NCI-H1436 (cell line): ENCODE results near the gene ENTHD1.

Source experiments
- DNase-seq: peaks from one replicate; lab custom pipeline; 2025; lab: John Stamatoyannopoulos, UW

Gene ENTHD1

GRCh38 chr22:39731481-39731880 lies 162.1 kb downstream of the ENTHD1 start:
- no peak for DNase-seq

GRCh38 chr22:39729141-39729934 lies 164.2 kb downstream of the ENTHD1 start:
- DNase-seq, result no peak

GRCh38 chr22:39728236-39728860 lies 165.2 kb downstream of the ENTHD1 start:
- no peak for DNase-seq

GRCh38 chr22:39727541-39727940 lies 166.0 kb downstream of the ENTHD1 start:
- no peak for DNase-seq

- DNase-seq, result no peak
Measured at GRCh38 chr22:39725351-39726035, 168.1 kb downstream of the ENTHD1 start.

GRCh38 chr22:39724857-39725256 lies 168.7 kb downstream of the ENTHD1 start:
- DNase-seq, result no peak

GRCh38 chr22:39724390-39724789 lies 169.2 kb downstream of the ENTHD1 start:
- no peak for DNase-seq

GRCh38 chr22:39723899-39724351 lies 169.6 kb downstream of the ENTHD1 start:
- DNase-seq, result no peak

- DNase-seq, result no peak
Measured at GRCh38 chr22:39723463-39723862, 170.1 kb downstream of the ENTHD1 start.

- DNase-seq, result no peak
Measured at GRCh38 chr22:39722501-39722900, 171.1 kb downstream of the ENTHD1 start.

- no peak for DNase-seq
Measured at GRCh38 chr22:39722032-39722325, 171.6 kb downstream of the ENTHD1 start.

- DNase-seq, result no peak
Measured at GRCh38 chr22:39721206-39722031, 172.1 kb downstream of the ENTHD1 start.

GRCh38 chr22:39719559-39720450 lies 173.8 kb downstream of the ENTHD1 start:
- DNase-seq, result no peak

GRCh38 chr22:39718921-39719475 lies 174.6 kb downstream of the ENTHD1 start:
- no peak for DNase-seq

GRCh38 chr22:39718206-39718605 lies 175.4 kb downstream of the ENTHD1 start:
- DNase-seq, result no peak

- no peak for DNase-seq
Measured at GRCh38 chr22:39717099-39717498, 176.5 kb downstream of the ENTHD1 start.

GRCh38 chr22:39716534-39716933 lies 177.0 kb downstream of the ENTHD1 start:
- DNase-seq, result no peak

- no peak for DNase-seq
Measured at GRCh38 chr22:39715778-39716495, 177.6 kb downstream of the ENTHD1 start.

- no peak for DNase-seq
Measured at GRCh38 chr22:39714321-39714720, 179.2 kb downstream of the ENTHD1 start.

- DNase-seq, result no peak
Measured at GRCh38 chr22:39713799-39714290, 179.7 kb downstream of the ENTHD1 start.
